Activated T-helper 2 cell treated with anti-CD3 and anti-CD28 coated beads, Interferon-gamma antibody, Interleukin-2, Interleukin-4, amounts not matched to agents 10 μg/mL and 5 μg/mL and 100 μg/mL, durations not matched to agents 14 hours and 24 hours and 36 hours (primary cell): ENCODE results near the gene SIPA1L3. TPM values are rescaled to one million over a fixed set of nuclear protein-coding genes. Genes with fewer than 3 reads are reported as not detected.
A peak's percentile ranks its signal among the peaks of the same experiment; 100 is the strongest.

ENCODE experiments used
- DNase-seq: peaks from one replicate; pipeline ENCODE4 v3.0.0; 2021; ENCODE audit warnings: low spot score
- H3K27ac Mint-ChIP-seq: one replicate; pipeline ENCODE4 v1.8.0; 2021; ENCODE audit warnings: mixed read lengths
- H3K27me3 Mint-ChIP-seq: one replicate; pipeline ENCODE4 v1.8.0; 2021; ENCODE audit warnings: low read depth, mixed read lengths
- H3K36me3 Mint-ChIP-seq: one replicate; pipeline ENCODE4 v1.8.0; 2021; ENCODE audit warnings: low read depth, mixed read lengths
- H3K4me1 Mint-ChIP-seq: one replicate; pipeline ENCODE4 v1.8.0; 2021; ENCODE audit warnings: low read depth, mixed read lengths
- H3K4me3 Mint-ChIP-seq: one replicate; pipeline ENCODE4 v1.8.0; 2021; ENCODE audit warnings: low read depth, mild to moderate bottlenecking, moderate library complexity, mixed read lengths
- H3K9me3 Mint-ChIP-seq: one replicate; pipeline ENCODE4 v1.8.0; 2021; ENCODE audit warnings: mixed read lengths
- intact Hi-C: fragments of 100-400 bp; cut with micrococcal nuclease; formaldehyde crosslinking; loops from one replicate; pipeline ENCODE4 v1.15.1; 2023
- total RNA-seq: library from RNA; stranded (reverse); gene quantifications from 2 replicates; pipeline ENCODE4 v1.2.3, GENCODE V29; 2022

The SIPA1L3 gene
- total RNA-seq, 1 donor from 2014 or later, result 15.9 TPM

DNA sequence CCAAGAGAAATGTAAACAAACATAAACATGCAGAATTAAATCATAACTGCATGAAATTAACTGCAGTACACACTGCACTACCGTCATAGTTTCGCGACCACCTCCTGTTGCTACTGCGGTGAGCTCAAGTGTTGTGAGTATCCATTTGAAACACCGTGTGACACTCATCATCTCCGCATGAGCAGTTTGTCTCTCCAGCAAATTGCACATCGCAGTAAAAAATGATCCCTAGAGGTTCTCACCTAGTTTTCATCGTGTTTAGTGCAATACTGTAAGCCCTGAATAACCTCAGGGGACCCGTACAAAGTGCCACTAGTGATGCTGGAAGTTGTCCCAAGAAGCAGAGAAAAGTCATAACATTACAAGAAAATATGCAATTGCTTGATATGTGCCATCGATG is 169.3 kb downstream of the SIPA1L3 start:
- no peak for DNase-seq
- no peak overlapping the region for H3K4me3 Mint-ChIP-seq
- no peaks in the 10 kb centered on the region for H3K9me3 Mint-ChIP-seq
- H3K36me3 Mint-ChIP-seq, result no peaks in the 10 kb centered on the region
- H3K4me1 Mint-ChIP-seq, result peaks cover 8% of the 10 kb centered on the region
- intact Hi-C loops, result no loop called here
- no peaks in the 10 kb centered on the region for H3K27me3 Mint-ChIP-seq
- H3K27ac Mint-ChIP-seq, result no peak overlapping the region

- Mint-ChIP-seq H3K27me3 (no peaks in the 10 kb centered on the region), H3K27ac (no peak overlapping the region), H3K4me1 (peaks cover 8% of the 10 kb centered on the region), H3K4me3 (no peak overlapping the region), H3K36me3 (no peaks in the 10 kb centered on the region), H3K9me3 (no peaks in the 10 kb centered on the region)
- intact Hi-C loops, result no loop called here
- DNase-seq, result no peak
Measured at GRCh38 chr19:38078302-38078930, 171.4 kb downstream of the SIPA1L3 start.

DNA sequence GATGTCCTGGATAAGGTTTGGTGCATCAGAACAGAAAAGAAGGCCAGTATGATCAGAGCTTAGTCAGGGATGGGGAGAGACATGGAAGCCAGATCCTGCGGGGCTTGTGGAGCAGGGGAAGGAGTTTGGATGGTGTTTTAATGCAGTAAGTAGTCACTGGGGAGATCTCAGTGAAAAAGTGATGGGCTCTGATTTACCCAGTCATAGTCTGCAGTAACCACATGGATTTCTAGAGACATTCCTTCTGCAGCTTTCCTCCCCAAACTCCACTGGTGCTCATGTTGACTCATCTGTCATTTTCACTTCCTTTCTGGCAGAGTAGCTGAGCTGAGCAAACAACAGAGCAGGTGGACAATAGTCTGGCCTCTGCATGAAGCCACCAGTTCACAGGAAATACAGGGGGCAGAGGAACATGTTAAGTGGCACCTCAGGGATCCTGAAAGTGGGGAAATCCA is 172.9 kb downstream of the SIPA1L3 start:
- DNase-seq, result no peak
- Mint-ChIP-seq H3K27me3 (no peaks in the 10 kb centered on the region), H3K4me3 (no peak overlapping the region), H3K27ac (no peak overlapping the region), H3K4me1 (peaks cover 8% of the 10 kb centered on the region), H3K9me3 (no peaks in the 10 kb centered on the region), H3K36me3 (no peaks in the 10 kb centered on the region)
- intact Hi-C loops, result loop anchor here (2.0 kb wide), 1 partner anchor 31 kb away; no protein-coding TSS in a partner anchor

- intact Hi-C loops, result loop anchor here (2.0 kb wide), 1 partner anchor 33 kb away; no protein-coding TSS in a partner anchor
Measured at GRCh38 chr19:38081547-38082255, 174.7 kb downstream of the SIPA1L3 start.

GRCh38 chr19:38082256-38083118 is 175.5 kb downstream of the SIPA1L3 start:
- no peak overlapping the region for H3K4me3 Mint-ChIP-seq
- H3K27me3 Mint-ChIP-seq, result no peaks in the 10 kb centered on the region
- DNase-seq, result no peak
- no peaks in the 10 kb centered on the region for H3K36me3 Mint-ChIP-seq
- H3K27ac Mint-ChIP-seq, result no peak overlapping the region
- H3K4me1 Mint-ChIP-seq, result peaks cover 8% of the 10 kb centered on the region
- no peaks in the 10 kb centered on the region for H3K9me3 Mint-ChIP-seq
- intact Hi-C loops, result no loop called here

More at GRCh38 chr19:38081547-38082255, 174.7 kb downstream of the SIPA1L3 start:
- DNase-seq, result no peak
- H3K36me3 Mint-ChIP-seq, result no peaks in the 10 kb centered on the region
- H3K27ac Mint-ChIP-seq, result no peak overlapping the region
- no peaks in the 10 kb centered on the region for H3K27me3 Mint-ChIP-seq
- H3K4me3 Mint-ChIP-seq, result no peak overlapping the region
- H3K4me1 Mint-ChIP-seq, result peaks cover 8% of the 10 kb centered on the region
- H3K9me3 Mint-ChIP-seq, result no peaks in the 10 kb centered on the region

DNA sequence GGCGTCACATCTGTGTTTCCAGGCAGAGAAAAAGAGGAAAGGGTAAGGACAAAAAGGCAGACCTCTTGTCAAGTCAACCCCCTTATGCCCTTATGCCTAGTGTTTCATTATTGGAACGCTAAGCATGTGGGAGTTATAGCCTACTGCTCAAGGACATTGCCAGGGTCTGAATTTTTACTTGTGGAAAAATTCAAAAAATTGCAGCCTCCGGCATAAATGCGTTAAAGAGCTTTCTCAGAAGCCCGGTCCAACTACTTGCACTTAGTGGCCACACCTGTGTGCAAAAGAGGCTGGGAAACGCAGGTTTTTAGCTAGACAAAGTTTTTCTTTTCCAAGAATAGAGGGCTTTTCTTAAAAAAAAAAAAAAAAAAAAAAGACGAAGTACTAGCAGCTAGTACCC is 177.2 kb downstream of the SIPA1L3 start:
- H3K27ac Mint-ChIP-seq, result no peak overlapping the region
- peaks cover 8% of the 10 kb centered on the region for H3K4me1 Mint-ChIP-seq
- no peaks in the 10 kb centered on the region for H3K27me3 Mint-ChIP-seq
- H3K9me3 Mint-ChIP-seq, result no peaks in the 10 kb centered on the region
- intact Hi-C loops, result no loop called here
- no peaks in the 10 kb centered on the region for H3K36me3 Mint-ChIP-seq
- DNase-seq, result no peak
- H3K4me3 Mint-ChIP-seq, result no peak overlapping the region

DNA sequence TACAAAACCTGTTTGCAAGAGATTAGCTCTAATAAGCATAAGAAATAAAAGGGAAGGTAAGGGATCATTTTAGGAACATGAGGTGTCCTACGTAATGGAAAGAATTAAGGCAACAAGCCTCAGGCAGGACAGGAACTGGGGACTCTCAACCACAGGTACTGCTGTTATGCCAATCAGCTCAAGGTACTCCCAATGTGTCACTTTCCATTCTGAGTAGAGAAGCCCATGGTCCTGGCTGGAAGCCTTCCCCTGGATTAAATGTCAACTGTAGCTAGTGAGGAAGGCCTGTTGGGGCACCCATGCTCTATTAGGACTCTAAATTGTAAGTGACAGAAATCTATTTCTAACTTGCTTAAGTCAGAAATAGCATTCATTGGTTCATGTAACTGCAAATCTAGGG is 182.4 kb downstream of the SIPA1L3 start:
- Mint-ChIP-seq H3K9me3 (no peaks in the 10 kb centered on the region), H3K27me3 (no peaks in the 10 kb centered on the region), H3K4me3 (no peak overlapping the region), H3K27ac (no peak overlapping the region), H3K4me1 (no peaks in the 10 kb centered on the region), H3K36me3 (no peaks in the 10 kb centered on the region)
- intact Hi-C loops, result no loop called here
- no peak for DNase-seq

GRCh38 chr19:38093154-38093553 is 186.1 kb downstream of the SIPA1L3 start:
- Mint-ChIP-seq H3K4me3 (no peak overlapping the region), H3K9me3 (no peaks in the 10 kb centered on the region), H3K27ac (no peak overlapping the region), H3K27me3 (no peaks in the 10 kb centered on the region), H3K4me1 (no peaks in the 10 kb centered on the region), H3K36me3 (no peaks in the 10 kb centered on the region)
- no peak for DNase-seq
- intact Hi-C loops, result no loop called here

DNA sequence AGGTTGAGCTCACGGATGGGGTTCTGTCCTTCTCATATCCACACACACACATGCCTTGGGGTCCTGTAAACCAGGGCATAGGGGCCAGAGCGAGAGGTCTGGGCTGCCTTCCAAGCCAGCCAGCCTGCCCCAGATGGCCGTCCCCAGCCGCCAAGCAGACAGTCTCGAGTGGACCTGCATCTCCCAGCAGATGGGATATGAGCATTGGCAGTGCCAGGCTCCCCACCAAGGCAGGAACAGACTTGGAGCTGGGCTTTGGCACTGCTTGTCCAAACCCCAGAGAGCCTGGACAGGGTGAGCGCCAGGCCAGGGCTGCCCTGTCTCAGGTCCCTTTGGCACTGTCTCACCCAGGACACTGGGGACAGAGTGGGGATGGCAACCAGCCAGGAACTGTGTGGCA is 186.6 kb downstream of the SIPA1L3 start:
- Mint-ChIP-seq H3K4me3 (no peak overlapping the region), H3K4me1 (no peaks in the 10 kb centered on the region), H3K9me3 (no peaks in the 10 kb centered on the region), H3K27me3 (no peaks in the 10 kb centered on the region), H3K27ac (no peak overlapping the region), H3K36me3 (no peaks in the 10 kb centered on the region)
- DNase-seq, result no peak
- intact Hi-C loops, result no loop called here

DNA sequence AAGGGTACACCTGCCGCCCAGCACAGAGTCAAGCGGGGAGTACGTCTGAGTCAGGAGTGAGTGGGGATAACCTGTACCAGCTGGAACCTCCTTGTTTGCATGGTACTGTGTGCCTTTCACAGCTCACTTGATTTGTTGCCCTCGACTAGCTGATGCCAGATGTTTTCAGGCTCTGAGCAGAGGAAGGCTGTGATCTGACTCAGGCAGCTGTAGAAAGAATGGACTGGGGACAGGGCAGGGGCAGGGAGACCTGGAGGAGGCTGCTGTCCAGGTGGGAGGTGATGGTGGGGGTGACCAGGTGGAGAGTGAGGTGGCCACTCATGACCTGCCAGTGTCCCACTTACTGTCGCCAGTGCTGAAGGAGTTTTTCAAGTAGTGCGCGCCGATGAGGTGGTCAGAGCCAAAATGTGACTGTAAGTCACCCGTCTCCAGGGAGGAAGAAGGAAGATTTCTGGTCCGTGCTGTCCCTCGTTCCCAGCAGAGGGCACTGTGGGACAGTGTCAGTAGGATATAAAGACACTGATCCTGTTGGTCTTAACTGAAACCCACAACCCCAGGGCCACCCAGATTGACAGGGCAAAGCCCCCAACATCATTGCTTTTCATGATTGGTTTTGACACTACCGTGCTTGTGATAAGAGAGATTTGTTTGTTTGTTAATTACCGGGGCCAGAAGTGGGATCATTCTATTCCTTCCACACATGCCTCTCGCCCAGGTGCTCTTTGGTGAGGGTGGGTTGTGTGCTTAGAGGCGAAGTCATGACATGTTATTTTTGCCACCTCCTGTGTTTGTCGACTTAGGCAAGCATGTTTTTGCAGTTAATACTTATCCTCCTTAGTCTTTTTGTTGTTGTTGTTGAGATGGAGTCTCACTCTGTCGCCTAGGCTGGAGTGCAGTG is 188.7 kb downstream of the SIPA1L3 start:
- H3K4me3 Mint-ChIP-seq, result no peak overlapping the region
- H3K27ac Mint-ChIP-seq, result no peak overlapping the region
- no peaks in the 10 kb centered on the region for H3K4me1 Mint-ChIP-seq
- DNase-seq, result peak; percentile 39
- H3K36me3 Mint-ChIP-seq, result peaks cover 13% of the 10 kb centered on the region
- intact Hi-C loops, result no loop called here
- H3K9me3 Mint-ChIP-seq, result peaks cover 5% of the 10 kb centered on the region
- H3K27me3 Mint-ChIP-seq, result no peaks in the 10 kb centered on the region

GRCh38 chr19:38099966-38100365 is 193.0 kb downstream of the SIPA1L3 start:
- Mint-ChIP-seq H3K4me3 (no peak overlapping the region), H3K27me3 (no peaks in the 10 kb centered on the region), H3K27ac (peak overlapping the region; percentile 19), H3K4me1 (no peaks in the 10 kb centered on the region), H3K36me3 (peaks cover 27% of the 10 kb centered on the region), H3K9me3 (peaks cover 5% of the 10 kb centered on the region)
- intact Hi-C loops, result no loop called here
- no peak for DNase-seq

- Mint-ChIP-seq H3K4me3 (no peak overlapping the region), H3K27ac (no peak overlapping the region), H3K27me3 (no peaks in the 10 kb centered on the region), H3K4me1 (no peaks in the 10 kb centered on the region), H3K9me3 (peaks cover 5% of the 10 kb centered on the region), H3K36me3 (peaks cover 27% of the 10 kb centered on the region)
- intact Hi-C loops, result no loop called here
- no peak for DNase-seq
Measured at GRCh38 chr19:38100589-38100988, 193.6 kb downstream of the SIPA1L3 start.
